ENCODE measurements around the gene HSF4. TPM values are rescaled to one million over a fixed set of nuclear protein-coding genes. Genes with fewer than 3 reads are reported as not detected.

HSF4 gene
- total RNA-seq, 3 donors from 2014 or later = 26.0 to 113 (median 64.4) TPM

- H3K4me1 ChIP-seq (ENCODE audit: low read depth) = peaks cover 10% of the 10 kb centered on the region
- H3K4me3 ChIP-seq = no peak overlapping the region
- no peak for DNase-seq
- H3K9me3 ChIP-seq = no peaks in the 10 kb centered on the region
- peaks cover 13% of the 10 kb centered on the region for H3K36me3 ChIP-seq (ENCODE audit: low read depth)
- intact Hi-C loops (cut with DNase I, micrococcal nuclease) = no loop called here
- ATAC-seq = no peak
- TF ChIP-seq CTCF (IDR thresholded peaks at IDR 0.05) = no peak
Measured at GRCh38 chr16:67147437-67148140, 17.0 kb upstream of the HSF4 start.

DNA sequence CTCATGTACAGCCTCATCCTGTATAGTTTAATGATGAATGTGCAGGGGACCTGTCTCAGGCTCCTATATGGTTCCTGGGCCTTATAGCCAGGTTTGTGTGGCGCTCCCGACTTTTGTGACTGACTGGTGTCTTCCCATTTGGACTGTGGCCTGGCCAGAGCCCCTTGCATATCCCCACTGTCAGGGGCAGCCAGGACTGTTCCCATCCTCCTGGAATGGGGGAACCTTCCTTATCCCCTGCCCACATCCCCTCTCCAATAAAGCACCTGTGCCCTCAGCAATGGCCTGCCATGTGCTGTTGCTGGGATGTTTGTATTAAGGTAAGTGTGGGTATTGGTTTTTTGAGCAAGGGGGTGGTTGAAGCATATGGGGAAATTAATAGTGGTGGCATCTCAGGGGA, 16.3 kb upstream of the HSF4 start:
- Histone ChIP-seq H3K4me1 (ENCODE audit: low read depth) (peaks cover 10% of the 10 kb centered on the region), H3K9me3 (no peaks in the 10 kb centered on the region), H3K4me3 (no peak overlapping the region), H3K36me3 (ENCODE audit: low read depth) (peaks cover 13% of the 10 kb centered on the region)
- intact Hi-C loops (cut with DNase I, micrococcal nuclease) = no loop called here
- ATAC-seq (no peak), DNase-seq (no peak)
- no peak for TF ChIP-seq CTCF (IDR thresholded peaks at IDR 0.05)

DNA sequence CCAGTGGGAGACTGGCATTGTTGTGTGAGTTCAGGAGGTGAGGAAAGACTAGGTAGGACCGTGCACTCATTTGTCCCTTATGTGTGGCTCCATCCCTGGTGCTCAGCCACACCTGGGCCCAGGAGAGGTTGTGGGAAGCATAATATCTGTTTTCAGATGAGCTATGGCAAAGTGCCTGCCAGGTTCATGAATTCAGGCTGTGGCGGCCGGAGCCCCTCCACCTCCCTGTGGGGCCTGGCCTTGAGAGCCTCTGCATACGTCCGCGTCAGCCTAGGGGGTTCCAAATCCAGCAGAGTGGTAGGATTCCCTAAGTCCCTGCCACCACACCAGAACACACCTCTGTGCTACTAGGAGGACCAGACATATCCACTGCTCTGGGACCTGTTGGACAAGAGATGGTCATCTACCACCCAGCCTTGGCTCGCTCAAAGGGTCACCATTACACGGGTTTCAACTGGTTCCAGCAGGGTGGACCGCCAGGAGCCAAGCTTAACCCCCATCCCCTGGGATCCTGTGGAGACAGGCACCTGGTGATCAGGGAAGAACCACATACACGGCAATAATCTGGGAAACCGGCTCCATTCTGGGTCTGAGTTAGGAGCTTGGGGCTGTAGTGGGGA, 15.8 kb upstream of the HSF4 start:
- TF ChIP-seq CTCF (IDR thresholded peaks at IDR 0.05) = no peak

DNA sequence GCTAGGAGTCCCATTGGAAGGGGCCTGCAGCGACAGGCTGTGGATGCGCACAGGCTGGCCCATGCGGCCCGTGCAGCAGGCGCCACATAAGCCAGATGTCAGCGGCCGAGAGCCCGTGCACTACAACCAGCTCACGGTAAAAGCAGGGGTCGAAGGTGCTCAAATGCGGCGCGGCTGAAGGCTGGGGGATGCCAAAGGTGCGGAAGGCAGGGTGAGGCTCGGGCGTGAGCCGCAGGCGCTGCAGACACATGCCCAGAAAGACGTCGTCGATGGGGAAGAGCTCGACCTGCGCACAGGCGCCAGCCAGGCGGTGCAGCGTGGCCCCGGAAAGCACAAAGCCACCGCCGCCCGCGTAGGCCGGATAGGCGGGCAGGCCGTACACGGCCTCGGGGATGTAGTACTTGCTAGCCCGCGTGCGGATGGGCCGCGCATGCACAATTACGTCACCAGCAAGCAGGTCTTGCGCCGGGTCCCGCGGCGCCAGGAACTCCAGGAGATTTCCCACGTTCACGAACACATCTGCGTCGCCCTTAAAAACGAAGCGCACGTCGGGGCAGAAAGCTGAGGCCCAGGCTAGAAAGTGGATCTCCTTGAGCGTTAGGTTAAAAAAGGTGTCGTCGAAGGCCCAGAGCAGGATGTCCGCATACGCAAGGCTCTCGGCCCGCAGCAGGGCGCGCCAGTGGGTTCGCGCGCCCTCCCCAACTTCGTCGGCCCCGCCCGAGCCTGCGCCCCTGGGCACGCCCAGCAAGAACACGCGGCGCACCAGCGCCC, 15.1 kb upstream of the HSF4 start:
- Histone ChIP-seq H3K36me3 (ENCODE audit: low read depth) (peaks cover 13% of the 10 kb centered on the region), H3K4me1 (ENCODE audit: low read depth) (peaks cover 12% of the 10 kb centered on the region), H3K4me3 (no peak overlapping the region), H3K9me3 (no peaks in the 10 kb centered on the region)
- DNase-seq = no peak
- no peak for TF ChIP-seq CTCF (IDR thresholded peaks at IDR 0.05)
- intact Hi-C loops (cut with DNase I, micrococcal nuclease) = loop anchor here in 1 of 2 donors (10.0 kb wide), 1 partner anchor 195 kb away; no protein-coding TSS in a partner anchor
- ATAC-seq = no peak

More for the DNA sequence above, 15.8 kb upstream of the HSF4 start:
- intact Hi-C loops (cut with DNase I, micrococcal nuclease) = no loop called here
- ATAC-seq = no peak
- peaks cover 13% of the 10 kb centered on the region for H3K36me3 ChIP-seq (ENCODE audit: low read depth)
- peaks cover 10% of the 10 kb centered on the region for H3K4me1 ChIP-seq (ENCODE audit: low read depth)
- no peaks in the 10 kb centered on the region for H3K9me3 ChIP-seq
- no peak overlapping the region for H3K4me3 ChIP-seq
- no peak for DNase-seq

- H3K4me3 ChIP-seq = peak overlapping the region; percentile 24
- H3K9me3 ChIP-seq = no peaks in the 10 kb centered on the region
- ATAC-seq (peak; percentile 67), DNase-seq (peak in 2 of 3 donors; percentile 40 to 69)
- H3K4me1 ChIP-seq (ENCODE audit: low read depth) = peaks cover 15% of the 10 kb centered on the region
- no peak for TF ChIP-seq CTCF (IDR thresholded peaks at IDR 0.05)
- intact Hi-C loops (cut with DNase I, micrococcal nuclease) = loop anchor here in 1 of 2 donors (10.0 kb wide), 1 partner anchor 195 kb away; no protein-coding TSS in a partner anchor
- peaks cover 13% of the 10 kb centered on the region for H3K36me3 ChIP-seq (ENCODE audit: low read depth)
Measured at GRCh38 chr16:67150047-67150832, 14.3 kb upstream of the HSF4 start.

Measured in mucosa of descending colon (tissue), 3 donors.